HG02938 (cell line): ENCODE data around the gene CD46.

Experiments used
- ATAC-seq: cut with Tn5 transposase; IDR thresholded peaks from one replicate; pipeline ENCODE4 v1.9.1; 2021; ENCODE audit warnings: mild to moderate bottlenecking, moderate library complexity; ENCODE audit not compliant: unreplicated experiment

The CD46 gene

GRCh38 chr1:207812778-207813511 is 61.1 kb downstream of the CD46 start:
- ATAC-seq: no peak

- no peak for ATAC-seq
Observed at GRCh38 chr1:207813512-207813881, 61.6 kb downstream of the CD46 start.

DNA sequence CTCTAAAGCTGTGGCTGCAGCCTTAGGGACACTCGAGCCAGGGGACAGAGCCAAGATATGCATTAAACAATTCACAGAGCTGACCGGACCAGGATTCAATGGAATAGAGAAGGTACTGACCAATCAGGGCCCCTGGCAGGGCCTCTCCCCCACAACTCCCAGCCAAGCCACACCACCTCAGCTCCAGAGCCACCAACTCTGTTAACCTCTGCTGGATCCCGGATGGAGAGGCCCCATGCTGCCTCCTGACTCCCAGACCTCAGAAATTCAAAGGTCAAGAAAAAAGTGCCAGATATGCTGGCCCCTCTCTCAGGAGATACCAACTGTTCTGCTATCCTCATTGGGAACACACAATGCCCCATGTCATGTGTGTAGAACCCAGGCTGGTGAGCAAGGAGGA is 62.1 kb downstream of the CD46 start:
- ATAC-seq: no peak

GRCh38 chr1:207814469-207814868 is 62.6 kb downstream of the CD46 start:
- no peak for ATAC-seq

- no peak for ATAC-seq
Observed at GRCh38 chr1:207815466-207815865, 63.6 kb downstream of the CD46 start.

DNA sequence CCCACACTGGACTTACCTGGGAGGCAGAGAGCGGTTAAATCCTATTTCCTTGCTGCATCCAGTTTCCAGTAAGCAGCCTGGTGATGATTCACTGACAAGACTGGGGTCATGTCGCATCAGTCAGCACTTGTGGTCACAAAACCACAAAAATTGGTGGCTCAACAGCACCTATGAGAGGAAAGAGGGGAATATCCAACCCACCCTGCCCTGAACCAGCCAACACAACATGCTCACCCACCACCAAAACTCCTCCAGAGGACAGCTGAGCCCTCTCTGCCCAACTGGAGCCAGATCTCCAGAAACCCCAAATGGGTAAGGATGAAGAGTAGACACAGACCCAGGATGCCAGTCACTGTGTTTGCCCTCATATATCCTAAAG is 64.0 kb downstream of the CD46 start:
- no peak for ATAC-seq

DNA sequence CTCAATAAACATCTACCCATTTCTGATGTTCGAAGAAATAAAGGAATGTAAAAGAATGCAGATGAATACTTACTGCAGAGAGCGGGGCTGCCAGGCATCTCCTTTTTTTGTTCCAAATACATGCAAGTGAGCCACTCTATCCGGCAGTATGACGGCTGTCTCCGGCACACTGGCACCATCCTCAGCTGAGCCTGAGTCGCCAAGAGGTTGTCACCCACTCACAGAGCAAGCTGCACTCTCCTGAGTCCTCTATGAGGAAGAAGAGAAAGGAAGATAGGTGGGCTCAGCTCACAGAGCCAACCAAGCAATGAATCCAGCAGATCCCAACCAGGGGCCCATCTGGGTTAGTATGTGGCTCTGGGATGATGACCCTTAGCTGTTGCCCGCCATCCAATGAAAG is 65.3 kb downstream of the CD46 start:
- no peak for ATAC-seq

GRCh38 chr1:207817778-207818751 is 66.2 kb downstream of the CD46 start:
- no peak for ATAC-seq

DNA sequence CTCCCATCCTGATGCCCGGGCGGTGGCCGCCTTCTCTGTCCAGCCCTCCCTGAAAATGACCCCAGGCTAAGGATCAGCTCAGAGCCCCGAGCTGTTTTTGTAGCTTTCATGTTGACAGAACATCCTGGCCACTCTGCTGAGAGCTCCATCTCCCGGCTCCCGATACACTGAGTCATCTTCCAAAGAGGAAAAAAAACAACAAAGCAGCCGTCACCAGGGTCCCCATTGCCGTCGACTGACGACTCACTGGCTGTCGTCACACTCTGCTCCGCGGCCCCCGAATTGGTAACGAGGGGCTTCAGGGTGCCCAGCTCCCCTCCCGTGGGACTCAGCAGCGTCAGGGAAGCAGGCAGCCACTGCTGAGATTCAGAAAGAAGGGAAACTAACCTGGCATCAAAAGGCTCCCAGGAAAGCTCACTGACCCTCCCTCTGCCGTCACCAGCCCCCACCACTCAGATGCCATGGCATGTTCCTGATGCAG is 67.2 kb downstream of the CD46 start:
- ATAC-seq: no peak

DNA sequence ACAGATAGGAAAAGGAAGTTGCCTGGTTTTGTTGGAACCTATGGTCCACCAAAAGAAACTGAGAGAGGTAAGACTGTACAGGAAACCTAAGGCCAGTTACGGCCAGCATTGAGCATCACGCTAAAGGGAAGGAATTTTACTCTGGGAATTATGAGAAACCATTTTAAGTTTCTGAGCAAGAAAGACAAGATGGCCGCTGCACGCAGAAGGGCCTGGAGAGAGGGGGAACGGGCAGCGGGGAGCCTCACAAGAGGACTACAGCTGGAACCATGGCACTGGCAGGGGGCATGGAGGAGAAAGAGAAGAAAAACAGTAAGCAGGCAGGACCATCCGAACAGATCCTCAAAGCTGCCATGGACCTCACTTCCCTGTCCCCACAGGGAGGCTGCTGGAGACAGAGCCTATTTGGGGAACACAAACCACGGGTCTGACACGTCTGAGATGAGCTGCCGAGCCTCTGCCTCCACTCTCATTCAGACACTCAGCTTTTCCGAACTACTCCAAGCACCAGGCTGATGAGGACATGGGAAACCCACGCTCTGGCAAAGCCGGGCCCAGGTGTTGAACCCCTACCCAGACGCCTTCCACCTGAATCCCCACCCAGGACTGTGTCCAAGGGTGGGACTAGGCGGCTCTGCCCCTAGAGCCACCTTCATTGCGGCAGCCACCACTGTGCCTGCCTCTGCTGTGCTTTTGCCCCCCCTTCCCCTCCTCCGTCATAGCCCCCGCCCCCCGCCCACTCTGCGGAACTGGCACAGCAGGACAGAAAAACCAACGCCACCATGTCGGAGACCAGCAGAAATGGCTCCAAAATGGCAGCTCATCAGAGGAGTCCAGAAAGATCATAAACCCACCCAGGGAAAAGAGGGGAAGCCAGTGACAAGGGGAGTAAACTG is 69.0 kb downstream of the CD46 start:
- no peak for ATAC-seq

- ATAC-seq: no peak
Observed at GRCh38 chr1:207821464-207822045, 69.7 kb downstream of the CD46 start.

DNA sequence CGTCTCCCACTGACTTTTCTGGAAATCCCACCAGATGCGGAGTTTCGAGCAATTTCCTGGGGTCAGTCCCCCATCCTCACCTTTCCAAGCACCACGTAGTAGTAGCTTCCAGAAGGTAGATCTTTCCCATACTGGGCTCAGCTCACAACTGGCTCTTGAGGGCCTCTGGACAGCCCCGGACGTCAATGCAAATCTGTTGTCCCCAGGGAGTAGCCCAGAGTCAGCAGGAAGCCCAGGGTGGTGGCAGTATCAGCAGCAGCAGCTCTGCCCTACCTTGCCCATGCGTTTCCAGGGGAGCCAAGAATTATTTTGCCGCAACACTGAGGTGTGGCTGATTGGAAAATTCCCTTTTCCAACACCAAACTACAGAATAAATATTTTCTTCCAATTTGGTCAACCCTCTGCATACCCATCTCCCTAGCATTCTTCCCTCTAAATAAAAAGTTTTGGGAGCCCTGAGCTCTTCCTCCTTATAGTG is 70.3 kb downstream of the CD46 start:
- ATAC-seq: peak; percentile 27

- peak; percentile 55 for ATAC-seq
Observed at GRCh38 chr1:207822602-207823451, 71.0 kb downstream of the CD46 start.

GRCh38 chr1:207823531-207823879 is 71.7 kb downstream of the CD46 start:
- no peak for ATAC-seq

- ATAC-seq: peak; percentile 26
Observed at GRCh38 chr1:207823880-207824566, 72.2 kb downstream of the CD46 start.

- ATAC-seq: no peak
Observed at GRCh38 chr1:207824691-207825408, 73.0 kb downstream of the CD46 start.

DNA sequence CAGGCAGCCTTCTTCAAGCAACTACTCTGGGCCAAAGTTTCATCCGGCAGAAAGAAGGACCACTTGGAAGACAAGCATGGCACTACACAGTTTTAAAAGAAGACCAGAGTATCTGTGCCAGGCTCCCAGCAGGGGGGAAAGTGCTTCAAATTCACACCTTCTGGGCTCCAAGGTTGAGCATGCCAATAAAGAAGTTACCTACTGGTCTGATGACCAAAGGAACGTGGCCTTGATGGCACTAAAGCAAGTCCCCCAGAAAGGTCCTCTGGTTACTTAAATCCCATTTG is 73.5 kb downstream of the CD46 start:
- ATAC-seq: no peak

DNA sequence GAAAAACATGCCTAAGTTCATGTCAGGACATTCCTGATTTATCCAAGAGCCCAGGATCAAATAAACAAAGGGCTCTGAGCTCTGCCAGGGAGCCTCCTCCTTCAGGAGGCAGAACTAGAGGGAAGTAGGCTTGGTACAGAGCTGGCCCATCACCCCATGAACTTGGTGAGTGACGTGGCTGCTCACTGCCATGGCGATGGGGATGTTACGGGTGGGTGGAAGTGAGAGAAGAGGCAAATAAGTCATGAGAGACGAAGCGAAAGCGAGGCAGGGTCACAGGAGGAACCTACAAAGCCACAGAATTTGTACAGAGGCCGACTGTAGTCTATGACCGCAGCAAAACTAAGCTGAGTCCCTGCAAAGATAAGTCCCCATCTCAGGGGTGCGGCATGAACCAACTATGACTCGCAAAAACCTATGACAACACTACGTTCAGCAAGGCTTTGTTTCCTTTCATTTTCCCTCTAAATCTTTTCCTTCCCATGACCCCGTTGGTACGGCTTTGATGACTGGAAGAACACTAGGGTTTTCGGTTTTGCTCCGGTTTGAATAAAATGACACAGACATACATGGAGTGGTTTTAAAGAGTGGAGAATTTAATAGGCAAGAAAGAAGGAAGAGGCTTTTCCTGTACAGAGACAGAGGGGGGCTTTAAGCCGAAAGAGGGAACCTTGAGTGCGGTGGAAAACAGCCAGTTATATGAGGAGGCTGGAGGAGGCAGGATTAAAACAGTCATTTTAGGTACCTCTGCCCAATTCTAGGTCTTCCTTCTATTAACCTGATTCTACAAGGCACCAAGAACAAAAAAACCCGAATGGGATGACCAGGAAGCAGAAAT is 74.1 kb downstream of the CD46 start:
- peak; percentile 74 for ATAC-seq
